Adipocyte (in vitro differentiated cells): ENCODE results near the gene NOS1AP.
"Not testable (repeated sequence)": the region's sequence is repeated elsewhere in the genome, so short reads cannot be mapped to it uniquely, and the experiment has no call there.

Experiments used
- DNase-seq: peaks from one replicate; pipeline ENCODE4 v3.0.0-alpha.2; 2015; ENCODE audit warnings: low read depth
- H3K27me3 ChIP-seq: replicated peaks from 2 replicates; pipeline ENCODE4 v1.7.0; 2013; ENCODE audit warnings: mild to moderate bottlenecking, low read length, moderate library complexity; ENCODE audit not compliant: control insufficient read depth, insufficient read depth
- H3K36me3 ChIP-seq: 2 replicates; pipeline ENCODE4 v1.7.0; 2013; ENCODE audit warnings: low read length, mild to moderate bottlenecking, moderate library complexity; ENCODE audit not compliant: control insufficient read depth, insufficient read depth, severe bottlenecking
- H3K4me1 ChIP-seq: 2 replicates; pipeline ENCODE4 v1.7.0; 2013; ENCODE audit warnings: mild to moderate bottlenecking, low read length, moderate library complexity; ENCODE audit not compliant: control insufficient read depth, insufficient read depth
- H3K4me3 ChIP-seq: 2 replicates; pipeline ENCODE4 v1.7.0; 2013; ENCODE audit warnings: mild to moderate bottlenecking, low read length, moderate library complexity
- H3K9ac ChIP-seq: 2 replicates; pipeline ENCODE4 v1.7.0; 2013; ENCODE audit warnings: mild to moderate bottlenecking, low read length, moderate library complexity
- H3K9me3 ChIP-seq: 2 replicates; pipeline ENCODE4 v1.7.0; 2013; ENCODE audit warnings: mild to moderate bottlenecking, low read length, moderate library complexity; ENCODE audit not compliant: control insufficient read depth

The NOS1AP gene

GRCh38 chr1:162059721-162060120 is 9.8 kb upstream of the NOS1AP start:
- no peak for DNase-seq
- H3K4me1 ChIP-seq, result peaks cover 7% of the 10 kb centered on the region
- H3K27me3 ChIP-seq, result peaks cover 13% of the 10 kb centered on the region
- H3K4me3 ChIP-seq, result no peak overlapping the region
- no peak overlapping the region for H3K9ac ChIP-seq
- H3K9me3 ChIP-seq, result no peaks in the 10 kb centered on the region
- no peaks in the 10 kb centered on the region for H3K36me3 ChIP-seq

DNA sequence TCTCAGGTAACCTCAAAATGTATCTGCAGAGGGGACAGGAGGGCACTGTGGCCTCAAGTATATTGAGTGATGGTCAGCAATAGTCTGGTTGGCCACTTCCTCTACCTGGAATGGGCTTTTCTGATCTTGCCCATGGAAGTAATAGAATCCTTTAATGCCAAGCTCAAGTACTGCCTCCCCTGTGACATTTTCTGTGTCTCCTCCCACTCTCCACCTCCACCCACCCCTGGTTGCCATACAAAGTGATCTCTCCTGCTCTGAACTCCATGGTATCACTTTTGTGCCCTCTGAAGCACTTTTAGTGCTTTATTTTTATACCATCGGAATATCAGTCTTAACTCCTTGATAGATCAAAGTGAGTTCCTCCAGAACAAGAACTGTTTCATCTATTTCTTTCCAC is 9.2 kb upstream of the NOS1AP start:
- Histone ChIP-seq H3K36me3 (no peaks in the 10 kb centered on the region), H3K27me3 (peaks cover 19% of the 10 kb centered on the region), H3K4me1 (peaks cover 1% of the 10 kb centered on the region), H3K9ac (no peak overlapping the region), H3K4me3 (no peak overlapping the region), H3K9me3 (no peaks in the 10 kb centered on the region)
- DNase-seq, result no peak

- Histone ChIP-seq H3K4me1 (no peaks in the 10 kb centered on the region), H3K4me3 (no peak overlapping the region), H3K9ac (no peak overlapping the region), H3K27me3 (peaks cover 24% of the 10 kb centered on the region), H3K36me3 (no peaks in the 10 kb centered on the region), H3K9me3 (no peaks in the 10 kb centered on the region)
- DNase-seq, result peak; percentile 70
Observed at GRCh38 chr1:162062542-162063015, 6.9 kb upstream of the NOS1AP start.

- Histone ChIP-seq H3K9me3 (no peaks in the 10 kb centered on the region), H3K4me3 (no peak overlapping the region), H3K9ac (no peak overlapping the region), H3K36me3 (no peaks in the 10 kb centered on the region), H3K27me3 (peaks cover 38% of the 10 kb centered on the region), H3K4me1 (peaks cover 5% of the 10 kb centered on the region)
- no peak for DNase-seq
Observed at GRCh38 chr1:162065016-162065415, 4.5 kb upstream of the NOS1AP start.

- not testable (repeated sequence) for DNase-seq, H3K4me1 ChIP-seq, H3K9ac ChIP-seq, H3K4me3 ChIP-seq, H3K36me3 ChIP-seq, H3K9me3 ChIP-seq
- H3K27me3 ChIP-seq, result peaks cover 47% of the 10 kb centered on the region
Observed at GRCh38 chr1:162066836-162067235, 2.7 kb upstream of the NOS1AP start.

DNA sequence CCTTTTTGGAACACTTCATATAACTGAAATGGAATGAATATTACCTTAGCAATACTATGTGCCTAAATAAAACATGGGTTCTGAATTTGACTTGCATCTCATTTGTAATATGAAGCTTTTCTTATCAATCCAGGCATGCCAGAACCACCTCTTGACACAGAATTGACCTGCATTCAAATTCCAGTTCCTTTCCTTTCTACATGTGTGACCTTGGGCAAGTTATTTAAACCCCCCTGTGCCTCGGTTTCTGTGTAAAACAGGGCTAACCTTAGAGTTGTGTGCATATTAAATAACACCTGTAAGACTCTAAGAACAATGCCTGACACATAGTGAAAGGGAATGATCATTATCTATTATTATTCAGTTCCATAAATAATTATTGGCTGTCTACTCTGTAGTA is 2.0 kb upstream of the NOS1AP start:
- Histone ChIP-seq H3K4me3 (no peak overlapping the region), H3K36me3 (no peaks in the 10 kb centered on the region), H3K9me3 (no peaks in the 10 kb centered on the region), H3K9ac (no peak overlapping the region), H3K27me3 (peaks cover 47% of the 10 kb centered on the region), H3K4me1 (peaks cover 5% of the 10 kb centered on the region)
- no peak for DNase-seq

DNA sequence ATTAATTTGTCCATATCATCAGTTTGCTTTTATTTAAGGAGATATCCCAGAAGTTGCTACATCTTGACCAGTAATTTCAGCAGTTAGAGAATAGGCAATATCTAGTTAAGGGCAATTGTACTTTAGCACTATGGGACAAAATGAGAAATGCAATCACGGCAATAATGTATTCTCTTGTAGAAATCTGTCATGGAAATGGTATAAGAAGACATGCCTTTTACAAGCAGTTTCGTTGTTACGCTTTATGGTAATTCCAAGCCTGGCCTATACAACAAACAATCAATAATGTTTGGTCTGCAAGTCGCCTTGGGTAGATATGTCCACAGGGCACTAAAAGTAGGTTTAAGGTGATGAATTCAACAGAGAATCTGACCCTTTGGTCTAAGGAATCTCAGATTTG is 1.2 kb upstream of the NOS1AP start:
- H3K9me3 ChIP-seq, result no peaks in the 10 kb centered on the region
- DNase-seq, result no peak
- peaks cover 47% of the 10 kb centered on the region for H3K27me3 ChIP-seq
- no peak overlapping the region for H3K9ac ChIP-seq
- no peaks in the 10 kb centered on the region for H3K36me3 ChIP-seq
- peaks cover 5% of the 10 kb centered on the region for H3K4me1 ChIP-seq
- H3K4me3 ChIP-seq, result no peak overlapping the region

GRCh38 chr1:162070094-162070748 is 730 bp downstream of the NOS1AP start:
- no peak for DNase-seq
- no peaks in the 10 kb centered on the region for H3K36me3 ChIP-seq
- peaks cover 5% of the 10 kb centered on the region for H3K4me1 ChIP-seq
- H3K27me3 ChIP-seq, result peaks cover 36% of the 10 kb centered on the region
- peak overlapping the region; percentile 48 for H3K9ac ChIP-seq
- H3K9me3 ChIP-seq, result peaks cover 13% of the 10 kb centered on the region
- peak overlapping the region; percentile 83 for H3K4me3 ChIP-seq

DNA sequence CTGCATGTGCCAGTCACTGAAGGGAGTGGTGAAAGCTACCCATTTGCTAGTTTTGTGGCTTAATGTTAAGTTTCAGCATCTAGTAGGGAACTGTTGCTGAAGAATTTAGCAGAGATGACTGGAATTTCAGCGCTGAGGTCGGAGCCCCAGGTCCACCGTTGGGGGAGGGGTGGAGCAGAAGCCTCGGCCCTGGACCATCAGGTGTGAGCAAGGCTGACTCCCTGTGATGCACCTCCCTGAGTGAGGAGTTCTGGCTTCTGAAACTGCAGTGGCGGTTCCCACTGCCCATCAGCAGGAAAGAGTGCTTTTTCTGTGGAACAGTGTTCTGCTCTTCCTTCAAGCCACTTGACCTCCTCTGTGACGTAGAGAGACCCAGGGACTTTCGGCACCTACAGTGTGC is 1.3 kb downstream of the NOS1AP start:
- Histone ChIP-seq H3K4me1 (peaks cover 5% of the 10 kb centered on the region), H3K4me3 (no peak overlapping the region)
- no peak for DNase-seq

DNA sequence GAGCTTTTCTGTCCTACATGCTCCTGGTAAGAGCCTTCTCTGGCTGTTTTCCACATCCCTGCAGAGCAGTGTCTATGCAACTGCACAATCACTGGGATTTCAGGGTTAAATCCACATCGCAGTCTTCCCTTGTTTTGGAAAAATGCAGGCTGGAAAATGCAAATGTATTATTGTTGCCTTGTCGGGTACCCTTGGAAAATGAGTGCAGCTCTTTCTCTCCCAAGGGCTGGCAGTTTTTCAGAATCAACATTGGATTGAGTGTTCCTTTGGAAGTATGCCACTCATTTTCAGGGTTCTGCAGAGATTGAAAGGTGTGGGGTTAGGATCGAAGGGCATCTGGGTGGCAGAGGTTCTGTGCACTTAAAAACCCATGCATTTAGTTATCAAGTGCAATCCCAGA is 3.2 kb downstream of the NOS1AP start:
- no peak for DNase-seq
- H3K4me1 ChIP-seq, result peaks cover 5% of the 10 kb centered on the region
- no peaks in the 10 kb centered on the region for H3K36me3 ChIP-seq
- peaks cover 34% of the 10 kb centered on the region for H3K27me3 ChIP-seq
- H3K9me3 ChIP-seq, result peaks cover 15% of the 10 kb centered on the region
- H3K4me3 ChIP-seq, result no peak overlapping the region
- no peak overlapping the region for H3K9ac ChIP-seq

More for the DNA sequence above, 1.3 kb downstream of the NOS1AP start:
- H3K36me3 ChIP-seq, result no peaks in the 10 kb centered on the region
- H3K9ac ChIP-seq, result no peak overlapping the region
- H3K27me3 ChIP-seq, result peaks cover 37% of the 10 kb centered on the region
- peaks cover 15% of the 10 kb centered on the region for H3K9me3 ChIP-seq

- no peak overlapping the region for H3K4me3 ChIP-seq
- peaks cover 26% of the 10 kb centered on the region for H3K27me3 ChIP-seq
- no peak for DNase-seq
- H3K4me1 ChIP-seq, result no peaks in the 10 kb centered on the region
- H3K36me3 ChIP-seq, result no peaks in the 10 kb centered on the region
- H3K9me3 ChIP-seq, result peaks cover 15% of the 10 kb centered on the region
- H3K9ac ChIP-seq, result no peak overlapping the region
Observed at GRCh38 chr1:162074276-162075005, 5.0 kb downstream of the NOS1AP start.
